OCI-LY7 (cell line): Measurements from ENCODE around the gene TMEM19. TPM values are rescaled to one million over a fixed set of nuclear protein-coding genes. Genes with fewer than 3 reads are reported as not detected.
A peak's percentile ranks its signal among the peaks of the same experiment; 100 is the strongest.

Experiments
- BruUV-seq: library from RNA; stranded (reverse); fragments of 400-500 nt; replicated peaks from 2 replicates; lab custom pipeline; 2021; lab: Mats Ljungman, UMichigan
- CTCF ChIA-PET: fragments of 300-600 bp; sonication (Branson Sonifier 250); formaldehyde crosslinking; loops from one replicate; lab custom pipeline; 2022; ENCODE audit warnings: antibody characterized with exemption; ENCODE audit not compliant: unreplicated experiment; lab: Charles Lee
- POLR2A ChIA-PET: fragments of 300-600 bp; sonication (Branson Sonifier 250); formaldehyde crosslinking; loops from one replicate; lab custom pipeline; 2022; ENCODE audit warnings: antibody characterized with exemption; lab: Charles Lee
- DNase-seq: peaks from one replicate; pipeline ENCODE4 v3.0.0-alpha.2; 2015; ENCODE audit warnings: low spot score
- H2AFZ ChIP-seq: fragments of 200-600 bp; sonication (generic), shearing (Covaris generic); 2 replicates; pipeline ENCODE4 v1.6.1; 2014; ENCODE audit warnings: mild to moderate bottlenecking, antibody characterized with exemption, low read length, moderate library complexity
- H3K27ac ChIP-seq: fragments of 200-600 bp; sonication (generic); 2 replicates; pipeline ENCODE4 v1.5.1; 2014; ENCODE audit warnings: mixed run types, low read depth, mild to moderate bottlenecking, moderate library complexity, low read length, inconsistent platforms; ENCODE audit not compliant: poor library complexity, severe bottlenecking
- H3K36me3 ChIP-seq: fragments of 200-600 bp; sonication (generic); 2 replicates; pipeline ENCODE4 v1.6.1; 2014; ENCODE audit warnings: mild to moderate bottlenecking, antibody characterized with exemption, low read length, moderate library complexity, mixed read lengths; ENCODE audit not compliant: insufficient read depth
- H3K4me1 ChIP-seq: fragments of 200-600 bp; sonication (generic); 2 replicates; pipeline ENCODE4 v1.5.1; 2014; ENCODE audit warnings: mild to moderate bottlenecking, low read length; ENCODE audit not compliant: insufficient read depth, poor library complexity, severe bottlenecking
- H3K4me2 ChIP-seq: fragments of 200-600 bp; sonication (generic); 2 replicates; pipeline ENCODE4 v1.6.1; 2014; ENCODE audit warnings: mild to moderate bottlenecking, low read length
- H3K4me3 ChIP-seq: fragments of 200-600 bp; sonication (generic); 2 replicates; pipeline ENCODE4 v1.5.1; 2014; ENCODE audit warnings: mild to moderate bottlenecking, low read depth, low read length; ENCODE audit not compliant: poor library complexity, severe bottlenecking
- H3K79me2 ChIP-seq: fragments of 200-600 bp; sonication (generic); 2 replicates; pipeline ENCODE4 v1.6.1; 2016; ENCODE audit warnings: low read depth, mild to moderate bottlenecking, low read length, moderate library complexity, mixed read lengths; ENCODE audit not compliant: insufficient read depth
- H3K9me2 ChIP-seq: fragments of 200-600 bp; sonication (generic); 2 replicates; pipeline ENCODE4 v1.6.1; 2016; ENCODE audit warnings: mild to moderate bottlenecking, low read length, mixed read lengths; ENCODE audit not compliant: insufficient read depth
- H3K9me3 ChIP-seq: fragments of 200-600 bp; sonication (generic); 2 replicates; pipeline ENCODE4 v1.6.1; 2014; ENCODE audit warnings: mild to moderate bottlenecking, mixed run types, low read length, mixed read lengths
- H4K20me1 ChIP-seq: fragments of 200-600 bp; sonication (generic); 2 replicates; pipeline ENCODE4 v1.6.1; 2014; ENCODE audit warnings: mild to moderate bottlenecking, antibody characterized with exemption, low read length, moderate library complexity, mixed read lengths; ENCODE audit not compliant: insufficient read depth
- EZH2phosphoT487 ChIP-seq: fragments of 200-600 bp; sonication (generic); IDR thresholded peaks from 2 replicates; pipeline ENCODE4 v1.6.1; 2018; ENCODE audit warnings: low read depth, borderline replicate concordance, mild to moderate bottlenecking, mixed run types, antibody characterized with exemption, low read length, moderate library complexity, mixed read lengths
- intact Hi-C: fragments of 100-400 bp; cut with micrococcal nuclease; formaldehyde crosslinking; loops from one replicate; pipeline ENCODE4 v1.10.0; 2022; ENCODE audit not compliant: unreplicated experiment
- total RNA-seq, 2 experiments: library from RNA; depleted of rRNA in 1 of 2; stranded (reverse); fragments of >200 nt in 1 of 2; shearing (Covaris generic) in 1 of 2; gene quantifications; 2 replicates each; pipeline ENCODE4 v1.2.3, GENCODE V29; 2014 to 2022
- TF ChIP-seq, protein P1 (sequence below): fragments of 200-600 bp; sonication (generic); conservative IDR thresholded peaks from 2 replicates; pipeline ENCODE4 v1.5.1; 2014; ENCODE audit warnings: mild to moderate bottlenecking, antibody characterized with exemption, low read length, moderate library complexity, mixed read lengths

The TMEM19 gene
- total RNA-seq, 2 experiments from 2014 or later: 38.3 to 40.4 TPM

DNA sequence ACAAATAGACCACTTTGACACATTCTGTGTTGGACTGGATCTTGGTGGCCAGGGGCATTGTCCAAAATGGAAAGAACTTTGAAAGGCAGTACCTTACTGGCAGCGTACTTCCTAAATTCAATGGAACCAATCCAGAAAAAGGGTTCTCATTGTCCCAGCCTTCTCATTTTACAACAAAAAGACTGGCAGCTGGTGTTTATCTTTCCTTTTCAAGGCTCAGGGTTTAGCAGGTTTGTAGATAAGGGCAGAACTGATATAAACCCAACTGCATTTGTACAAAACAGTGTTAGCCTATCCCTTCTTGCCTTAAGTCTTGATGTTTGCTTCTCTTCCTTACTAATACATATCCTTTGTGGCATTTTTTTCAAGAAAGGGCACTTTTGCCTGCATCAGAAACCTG is 14.1 kb upstream of the TMEM19 start:
- intact Hi-C loops: no loop called here
- no TSS peak for BruUV-seq

DNA sequence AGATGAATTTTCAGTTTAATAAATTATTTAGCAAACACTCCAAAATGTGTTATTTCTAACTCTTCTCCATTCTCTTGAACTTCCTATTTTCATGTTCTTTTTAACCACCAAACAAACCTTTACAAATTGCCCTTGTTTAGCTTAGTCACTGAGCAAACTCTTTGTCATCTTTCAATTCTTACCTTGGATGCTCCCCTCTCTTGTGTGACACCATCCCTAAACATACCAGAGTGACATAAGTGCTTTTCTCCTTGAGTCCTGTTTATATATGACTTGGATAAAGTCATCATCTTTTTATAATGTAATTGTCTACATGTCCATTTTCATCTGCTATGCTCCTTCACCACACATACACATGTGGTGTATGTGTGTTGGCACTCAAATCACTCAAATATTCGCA is 3.4 kb upstream of the TMEM19 start:
- 0 out of 2 replicates have a peak overlapping the region, but pooled peaks have one; percentile 9 for H2AFZ ChIP-seq

More for the DNA sequence above, 14.1 kb upstream of the TMEM19 start:
- Histone ChIP-seq H3K9me2 (no peaks in the 10 kb centered on the region), H3K4me2 (no peak overlapping the region), H3K4me3 (no peak overlapping the region), H3K9me3 (no peaks in the 10 kb centered on the region), H3K36me3 (peaks cover 9% of the 10 kb centered on the region; the same call in 1 of the 2 replicates), H2AFZ (no peak overlapping the region), H3K4me1 (peaks cover 5% of the 10 kb centered on the region), H4K20me1 (no peaks in the 10 kb centered on the region), H3K79me2 (peaks cover under 1% of the 10 kb centered on the region; the same call in 1 of the 2 replicates), H3K27ac (no peak overlapping the region)
- POLR2A ChIA-PET: interaction anchor here (0.6 to 6.6 kb wide), 3 partner anchors 14 to 27 kb away, joined by 3 to 48 read pairs (median 4); partner anchors contain the start of gene TMEM19
- CTCF ChIA-PET: interaction anchor here (0.9 kb wide), 1 partner anchor 15 kb away, joined by 3 read pairs; the partner anchor contains the start of gene TMEM19
- DNase-seq: no peak
- TF ChIP-seq, protein P1, sequence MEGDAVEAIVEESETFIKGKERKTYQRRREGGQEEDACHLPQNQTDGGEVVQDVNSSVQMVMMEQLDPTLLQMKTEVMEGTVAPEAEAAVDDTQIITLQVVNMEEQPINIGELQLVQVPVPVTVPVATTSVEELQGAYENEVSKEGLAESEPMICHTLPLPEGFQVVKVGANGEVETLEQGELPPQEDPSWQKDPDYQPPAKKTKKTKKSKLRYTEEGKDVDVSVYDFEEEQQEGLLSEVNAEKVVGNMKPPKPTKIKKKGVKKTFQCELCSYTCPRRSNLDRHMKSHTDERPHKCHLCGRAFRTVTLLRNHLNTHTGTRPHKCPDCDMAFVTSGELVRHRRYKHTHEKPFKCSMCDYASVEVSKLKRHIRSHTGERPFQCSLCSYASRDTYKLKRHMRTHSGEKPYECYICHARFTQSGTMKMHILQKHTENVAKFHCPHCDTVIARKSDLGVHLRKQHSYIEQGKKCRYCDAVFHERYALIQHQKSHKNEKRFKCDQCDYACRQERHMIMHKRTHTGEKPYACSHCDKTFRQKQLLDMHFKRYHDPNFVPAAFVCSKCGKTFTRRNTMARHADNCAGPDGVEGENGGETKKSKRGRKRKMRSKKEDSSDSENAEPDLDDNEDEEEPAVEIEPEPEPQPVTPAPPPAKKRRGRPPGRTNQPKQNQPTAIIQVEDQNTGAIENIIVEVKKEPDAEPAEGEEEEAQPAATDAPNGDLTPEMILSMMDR: no peak
- no peak for TF ChIP-seq EZH2phosphoT487

More for the DNA sequence above, 3.4 kb upstream of the TMEM19 start:
- ChIA-PET CTCF (no interaction called here), POLR2A (interaction anchor here (1.0 kb wide), 1 partner anchor 18 kb away, joined by 3 read pairs; the partner anchor contains the start of gene THAP2)
- DNase-seq: no peak
- Histone ChIP-seq H3K36me3 (no peaks in the 10 kb centered on the region), H3K9me3 (no peaks in the 10 kb centered on the region), H3K4me1 (peaks cover 35% of the 10 kb centered on the region), H3K9me2 (no peaks in the 10 kb centered on the region), H3K79me2 (peaks cover 11% of the 10 kb centered on the region), H4K20me1 (no peaks in the 10 kb centered on the region), H3K4me3 (no peak overlapping the region), H3K27ac (no peak overlapping the region), H3K4me2 (no peak overlapping the region)
- no TSS peak for BruUV-seq
- no peak for TF ChIP-seq EZH2phosphoT487
- TF ChIP-seq, protein P1: no peak
- intact Hi-C loops: loop anchor here (10.0 kb wide), 1 partner anchor 1418 kb away; no protein-coding TSS in a partner anchor
